Testis (tissue), 3 donors: ENCODE data around the gene FBXO31. TPM values are rescaled to one million over a fixed set of nuclear protein-coding genes. Genes with fewer than 3 reads are reported as not detected.
A peak's percentile ranks its signal among the peaks of the same experiment; 100 is the strongest.

ENCODE experiments used
- DNase-seq: peaks from one replicate; pipeline ENCODE4 v3.0.0-alpha.2; 2019
- H3K27ac ChIP-seq, 2 donors: fragments of 200-600 bp; sonication (generic); one replicate each; pipeline ENCODE4 v1.5.1; 2019
- H3K27me3 ChIP-seq: fragments of 200-600 bp; sonication (generic); one replicate; pipeline ENCODE4 v1.5.1; 2019
- H3K36me3 ChIP-seq: fragments of 200-600 bp; sonication (generic); one replicate; pipeline ENCODE4 v1.5.1; 2017; ENCODE audit warnings: low read depth; ENCODE audit errors: missing control alignments
- H3K4me1 ChIP-seq: fragments of 200-600 bp; sonication (generic); one replicate; pipeline ENCODE4 v1.5.1; 2019
- H3K4me3 ChIP-seq, 2 donors: fragments of 200-600 bp; sonication (generic); one replicate each; pipeline ENCODE4 v1.5.1; 2017 to 2019
- H3K9me3 ChIP-seq: fragments of 200-600 bp; sonication (generic); one replicate; pipeline ENCODE4 v1.5.1; 2017
- POLR2A ChIP-seq: fragments of 450-650 bp; IDR thresholded peaks from one replicate; pipeline ENCODE4 v1.6.1; 2017; ENCODE audit warnings: antibody characterized with exemption, mild to moderate bottlenecking, moderate library complexity
- WGBS, 2 donors: methylation state at CpG; one replicate each; pipeline ENCODE4 v1.1.5; 2018; 5-methylcytosine and 5-hydroxymethylcytosine counted together
- intact Hi-C: fragments of 100-400 bp; cut with DNase I; formaldehyde crosslinking; loops from one replicate; pipeline ENCODE4 v1.15.1; 2023; ENCODE audit warnings: low total_unique reads
- polyA plus RNA-seq: library from polyadenylated mRNA; stranded (reverse); fragments of 350-450 nt; fragmentation: Illumina TruSeq; extraction: RNeasy Lipid Tissue Mini Kit (QIAGEN cat#74804); gene quantifications from one replicate; pipeline ENCODE4 v1.2.3, GENCODE V29; 2014; ENCODE audit warnings: low read depth, low replicate concordance; ENCODE audit not compliant: insufficient read depth
- total RNA-seq, 2 donors: library from RNA; depleted of rRNA; stranded (reverse); fragments of >200 nt; gene quantifications; one replicate each; pipeline ENCODE4 v1.2.3, GENCODE V29; 2016
- TF ChIP-seq, protein P1 (sequence below), 3 experiments: fragments of 450-650 bp in 2 of 3; fragments of 200-600 bp in 1 of 3; sonication (generic) in 1 of 3; IDR thresholded peaks; one replicate each; pipeline ENCODE4 v1.5.1; 2016 to 2019; ENCODE audit warnings: antibody characterized with exemption in 3 of 3, mild to moderate bottlenecking in 2 of 3, moderate library complexity in 1 of 3

The FBXO31 gene
- total and polyA plus RNA-seq, 3 donors from 2014 or later: 73.9 to 215 (median 115) TPM

DNA sequence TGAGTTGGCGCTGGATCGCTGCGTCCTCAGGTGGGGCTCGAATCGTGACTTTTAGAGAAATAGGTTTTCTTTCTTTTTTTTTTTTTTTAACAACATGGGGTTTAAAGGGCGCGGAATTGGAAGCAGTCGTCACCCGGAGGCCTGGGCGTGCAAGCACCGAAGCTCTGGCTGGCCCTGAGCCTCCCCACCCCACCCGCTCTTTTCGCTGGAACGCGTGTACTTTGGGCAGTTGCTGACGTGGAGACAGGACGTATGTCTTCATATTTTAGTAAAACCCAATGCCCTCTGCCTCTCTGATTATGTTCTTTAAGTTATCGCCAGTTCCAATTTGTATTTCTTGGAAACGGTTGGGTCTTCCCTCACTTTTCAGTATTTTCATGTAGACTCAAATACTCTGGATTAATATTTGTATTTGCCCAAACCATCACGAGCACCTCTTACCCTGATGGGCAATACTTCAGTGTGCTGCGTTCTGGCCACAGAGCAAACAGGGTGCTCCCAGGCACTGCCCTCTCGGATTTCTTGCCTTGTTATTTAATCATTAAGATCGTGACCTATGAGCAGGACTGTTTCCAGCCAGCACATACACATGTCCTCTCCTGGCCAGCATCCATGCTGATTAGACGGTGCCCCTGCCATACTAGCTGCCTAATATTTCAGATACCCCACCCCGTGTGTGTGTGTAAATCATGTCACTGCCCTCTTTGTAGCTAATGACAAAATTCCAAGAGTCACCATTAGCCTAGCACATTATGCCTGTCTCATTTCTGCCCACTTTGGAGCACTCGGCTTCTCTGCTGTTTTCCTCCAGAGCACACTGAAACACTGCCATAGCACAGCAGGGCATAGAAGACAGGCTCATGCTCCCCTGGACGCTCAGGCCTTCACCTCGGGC, 65.6 kb downstream of the FBXO31 start:
- DNase-seq: peak; percentile 69
- no peaks in the 10 kb centered on the region for H3K27me3 ChIP-seq
- H3K9me3 ChIP-seq: no peaks in the 10 kb centered on the region
- H3K36me3 ChIP-seq: no peaks in the 10 kb centered on the region
- H3K27ac ChIP-seq: peak overlapping the region; percentile 89 to 94
- intact Hi-C loops: loop anchor here (5.0 kb wide), 1 partner anchor 64 kb away; the partner anchor contains the start of gene FBXO31
- TF ChIP-seq, protein P1, sequence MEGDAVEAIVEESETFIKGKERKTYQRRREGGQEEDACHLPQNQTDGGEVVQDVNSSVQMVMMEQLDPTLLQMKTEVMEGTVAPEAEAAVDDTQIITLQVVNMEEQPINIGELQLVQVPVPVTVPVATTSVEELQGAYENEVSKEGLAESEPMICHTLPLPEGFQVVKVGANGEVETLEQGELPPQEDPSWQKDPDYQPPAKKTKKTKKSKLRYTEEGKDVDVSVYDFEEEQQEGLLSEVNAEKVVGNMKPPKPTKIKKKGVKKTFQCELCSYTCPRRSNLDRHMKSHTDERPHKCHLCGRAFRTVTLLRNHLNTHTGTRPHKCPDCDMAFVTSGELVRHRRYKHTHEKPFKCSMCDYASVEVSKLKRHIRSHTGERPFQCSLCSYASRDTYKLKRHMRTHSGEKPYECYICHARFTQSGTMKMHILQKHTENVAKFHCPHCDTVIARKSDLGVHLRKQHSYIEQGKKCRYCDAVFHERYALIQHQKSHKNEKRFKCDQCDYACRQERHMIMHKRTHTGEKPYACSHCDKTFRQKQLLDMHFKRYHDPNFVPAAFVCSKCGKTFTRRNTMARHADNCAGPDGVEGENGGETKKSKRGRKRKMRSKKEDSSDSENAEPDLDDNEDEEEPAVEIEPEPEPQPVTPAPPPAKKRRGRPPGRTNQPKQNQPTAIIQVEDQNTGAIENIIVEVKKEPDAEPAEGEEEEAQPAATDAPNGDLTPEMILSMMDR (IDR thresholded peaks at IDR 0.05): no peak
- H3K4me1 ChIP-seq: peaks cover 9% of the 10 kb centered on the region
- peak overlapping the region; percentile 86 to 98 for H3K4me3 ChIP-seq
- WGBS, 2 donors: 5 to 6% methylated on average over 27 to 28 of the region's 28 CpGs

GRCh38 chr16:87316923-87317749, 66.4 kb downstream of the FBXO31 start, which contains the start of gene C16orf95:
Gene C16orf95 (minus strand): TSS chr16:87317392. CDS start chr16:87317242, 150 bp downstream.
- intact Hi-C loops: loop anchor here (5.0 kb wide), 1 partner anchor 65 kb away; the partner anchor contains the start of gene FBXO31
- TF ChIP-seq POLR2A: no peak
- TF ChIP-seq, protein P1 (IDR thresholded peaks at IDR 0.05): peak; percentile 38 to 59 (median 58)
- Histone ChIP-seq H3K4me1 (peaks cover 9% of the 10 kb centered on the region), H3K36me3 (no peaks in the 10 kb centered on the region), H3K27me3 (no peaks in the 10 kb centered on the region), H3K27ac (peak within 1 kb of the TSS; percentile 89 to 94), H3K4me3 (peak within 1 kb of the TSS; percentile 86 to 98), H3K9me3 (no peaks in the 10 kb centered on the region)
- DNase-seq: peak; percentile 98
- 0 to 1% methylated on average over 23 to 58 of the region's 64 CpGs for WGBS, 2 donors

GRCh38 chr16:87316450-87316922, 67.1 kb downstream of the FBXO31 start:
- DNase-seq: no peak
- intact Hi-C loops: loop anchor here (5.0 kb wide), 1 partner anchor 66 kb away; the partner anchor contains the start of gene FBXO31
- Histone ChIP-seq H3K9me3 (no peaks in the 10 kb centered on the region), H3K4me1 (peaks cover 9% of the 10 kb centered on the region), H3K4me3 (peak overlapping the region in 1 of 2 donors; percentile 86), H3K27ac (peak overlapping the region; percentile 89 to 94), H3K27me3 (no peaks in the 10 kb centered on the region), H3K36me3 (no peaks in the 10 kb centered on the region)
- 81 to 91% methylated on average over 4 of the region's 4 CpGs for WGBS, 2 donors
- TF ChIP-seq, protein P1 (IDR thresholded peaks at IDR 0.05): no peak
- no peak for TF ChIP-seq POLR2A

- TF ChIP-seq, protein P1 (IDR thresholded peaks at IDR 0.05): no peak
- TF ChIP-seq POLR2A: no peak
- 76 to 80% methylated on average over 7 to 8 of the region's 10 CpGs for WGBS, 2 donors
- intact Hi-C loops: loop anchor here (5.0 kb wide), 1 partner anchor 67 kb away; the partner anchor contains the start of gene FBXO31
- Histone ChIP-seq H3K27ac (no peak overlapping the region), H3K4me3 (no peak overlapping the region), H3K36me3 (no peaks in the 10 kb centered on the region), H3K4me1 (peaks cover 9% of the 10 kb centered on the region), H3K9me3 (no peaks in the 10 kb centered on the region), H3K27me3 (no peaks in the 10 kb centered on the region)
- no peak for DNase-seq
Observed at GRCh38 chr16:87314990-87315420, 68.6 kb downstream of the FBXO31 start.
